ENCODE results near the gene HACL1. TPM values are rescaled to one million over a fixed set of nuclear protein-coding genes. Genes with fewer than 3 reads are reported as not detected.

The HACL1 gene
- total RNA-seq, 1 donor from 2014 or later: 15.6 TPM

- intact Hi-C loops (cut with micrococcal nuclease): no loop called here
- no peak for ATAC-seq
- DNase-seq: no peak
Observed at GRCh38 chr3:15511156-15511555, 90.2 kb downstream of the HACL1 start.

Other genes with a start within 250 kb of the HACL1 start
- 6.4 TPM for gene METTL6, start 174.0 kb downstream of the HACL1 start, total RNA-seq
- 7.0 TPM for gene EAF1, start 174.0 kb downstream of the HACL1 start, total RNA-seq
- 0.99 TPM for gene COLQ, start 79.9 kb downstream of the HACL1 start, total RNA-seq
- 11.0 TPM for gene BTD, start 176 bp upstream of the HACL1 start, total RNA-seq
- gene ANKRD28, start 196.4 kb upstream of the HACL1 start, total RNA-seq: 23.9 TPM

All from left ventricle myocardium superior (tissue), 1 donor.